HepG2 (cell line): ENCODE measurements around the gene TBC1D21. TPM values are rescaled to one million over a fixed set of nuclear protein-coding genes. Genes with fewer than 3 reads are reported as not detected.

Experiments used
- ATAC-seq: fragments of 200-7000 bp; cut with Tn5 transposase; 3 replicates; pipeline ENCODE4 v1.9.1; 2020; ENCODE audit warnings: mild to moderate bottlenecking, moderate library complexity
- BruUV-seq: library from RNA; stranded (reverse); fragments of 400-500 nt; replicated peaks from 2 replicates; lab custom pipeline; 2021; lab: Mats Ljungman, UMichigan
- CTCF ChIA-PET: fragments of 300-600 bp; formaldehyde crosslinking; extraction: SDS; loops from one replicate; lab custom pipeline; 2021; ENCODE audit warnings: low total read pairs, inconsistent platforms, low intra/inter-chr PET ratio; lab: Yijun Ruan, JAX
- POLR2A ChIA-PET: fragments of 350-600 bp; sonication (Branson Sonifier 250); formaldehyde crosslinking; loops from one replicate; lab custom pipeline; 2020; ENCODE audit warnings: antibody characterized with exemption, inconsistent platforms; lab: Yijun Ruan, JAX
- DNase-seq: peaks from one replicate; pipeline ENCODE4 v3.0.0-alpha.2; 2015; ENCODE audit warnings: low spot score
- FAIRE-seq: peaks from 3 replicates; lab custom pipeline; 2011; peaks lifted over from hg19 to GRCh38; lab: Jason Lieb, UNC
- H2AFZ ChIP-seq: one replicate; pipeline ENCODE4 v1.6.1; 2011; ENCODE audit warnings: low read length, inconsistent platforms
- H3K27ac ChIP-seq: fragments of 300-600 bp; 3 replicates; pipeline ENCODE4 v1.8.0; 2011; ENCODE audit warnings: mixed run types, mild to moderate bottlenecking, mixed read lengths, low read length, inconsistent platforms; ENCODE audit not compliant: insufficient read depth; ENCODE audit errors: extremely low read length
- H3K27me3 ChIP-seq, 2 experiments: fragments of 200-600 bp in 1 of 2; 2 replicates in 1 of 2; 3 replicates in 1 of 2; pipeline versions ENCODE4 v1.6.0 to v1.8.0; 2011; ENCODE audit warnings: low read length in 2 of 2, mild to moderate bottlenecking in 2 of 2, moderate library complexity in 2 of 2, inconsistent platforms in 1 of 2; ENCODE audit not compliant: insufficient read depth in 2 of 2, control insufficient read depth in 1 of 2
- H3K36me3 ChIP-seq, 2 experiments: fragments of 200-600 bp in 1 of 2; replicated peaks in 1 of 2; 2 replicates in 1 of 2; 3 replicates in 1 of 2; pipeline versions ENCODE4 v1.5.1 to v1.8.0; 2011; ENCODE audit warnings: low read length in 2 of 2, inconsistent platforms in 1 of 2; ENCODE audit not compliant: insufficient read depth in 2 of 2, control insufficient read depth in 1 of 2
- H3K4me1 ChIP-seq: 2 replicates; pipeline ENCODE4 v1.5.1; 2012; ENCODE audit warnings: low read length, inconsistent platforms; ENCODE audit not compliant: insufficient read depth
- H3K4me2 ChIP-seq: 2 replicates; pipeline ENCODE4 v1.6.0; 2011; ENCODE audit warnings: low read depth, low read length, inconsistent platforms
- H3K4me3 ChIP-seq, 3 experiments: fragments of 200-600 bp in 1 of 3; sonication (generic), shearing (Covaris generic) in 1 of 3; replicated peaks in 1 of 3; 2 replicates each; pipeline ENCODE4 v1.5.1; 2011 to 2016; ENCODE audit warnings: low read length in 3 of 3, inconsistent platforms in 2 of 3, low read depth in 2 of 3, mild to moderate bottlenecking in 2 of 3, control low read depth in 1 of 3, mixed read lengths in 1 of 3; ENCODE audit not compliant: insufficient read depth in 1 of 3
- H3K79me2 ChIP-seq: one replicate; pipeline ENCODE4 v1.6.1; 2011; ENCODE audit warnings: low read length, inconsistent platforms; ENCODE audit not compliant: insufficient read depth
- H3K9ac ChIP-seq: 2 replicates; pipeline ENCODE4 v1.6.0; 2011; ENCODE audit warnings: mild to moderate bottlenecking, low read depth, low read length, inconsistent platforms; ENCODE audit not compliant: insufficient read depth
- H3K9me3 ChIP-seq: 2 replicates; pipeline ENCODE4 v1.5.1; 2012; ENCODE audit warnings: mild to moderate bottlenecking, low read length
- H4K20me1 ChIP-seq: 2 replicates; pipeline ENCODE4 v1.6.0; 2011; ENCODE audit warnings: inconsistent platforms, mild to moderate bottlenecking, low read length, moderate library complexity; ENCODE audit not compliant: insufficient read depth
- ARNT ChIP-seq: fragments of 450-650 bp; IDR thresholded peaks from 2 replicates; pipeline ENCODE4 v1.6.1; 2017
- DR1 ChIP-seq: sonication (generic); formaldehyde crosslinking; IDR thresholded peaks from 2 replicates; pipeline ENCODE4 v1.8.0; 2021; ENCODE audit warnings: mild to moderate bottlenecking, missing genetic modification reagents, inconsistent platforms
- IRF1 ChIP-seq: sonication (generic); formaldehyde crosslinking; IDR thresholded peaks from 2 replicates; pipeline ENCODE4 v1.4.0; 2020; ENCODE audit warnings: low read depth, mild to moderate bottlenecking, missing genetic modification reagents
- MTA1 ChIP-seq: sonication (generic); formaldehyde crosslinking; IDR thresholded peaks from 2 replicates; pipeline ENCODE4 v1.4.0; 2020; ENCODE audit warnings: missing genetic modification reagents, mild to moderate bottlenecking, borderline replicate concordance
- SIX4 ChIP-seq: sonication (generic); formaldehyde crosslinking; IDR thresholded peaks from 2 replicates; pipeline ENCODE4 v1.4.0; 2020; ENCODE audit warnings: missing genetic modification reagents
- TBX2 ChIP-seq: sonication (generic); formaldehyde crosslinking; IDR thresholded peaks from 2 replicates; pipeline ENCODE4 v1.5.0; 2020; ENCODE audit warnings: missing genetic modification reagents, mild to moderate bottlenecking, borderline replicate concordance
- ZBTB26 ChIP-seq: IDR thresholded peaks from 2 replicates; pipeline ENCODE4 v1.6.1; 2016; ENCODE audit warnings: missing compliant biosample characterization, missing genetic modification reagents, borderline replicate concordance
- ZFY ChIP-seq: sonication (generic); formaldehyde crosslinking; IDR thresholded peaks from 2 replicates; pipeline ENCODE4 v1.4.0; 2020; ENCODE audit warnings: missing genetic modification reagents
- WGBS: methylation state at CpG from one replicate; pipeline ENCODE4 v1.1.6; 2017; ENCODE audit warnings: low lambda C conversion rate; 5-methylcytosine and 5-hydroxymethylcytosine counted together
- in situ Hi-C: cut with HindIII; loops from 2 replicates; pipeline ENCODE4 v1.10.0; 2017; ENCODE audit warnings: low pct_unique_long_range_greater_than_20kb; ENCODE audit not compliant: extremely low pct_ligation_motif_present
- intact Hi-C: fragments of 100-400 bp; cut with micrococcal nuclease; formaldehyde crosslinking; loops from one replicate; pipeline ENCODE4 v1.10.0; 2022; ENCODE audit not compliant: unreplicated experiment
- polyA plus RNA-seq, 8 experiments: library from polyadenylated mRNA; depleted of rRNA in 3 of 8; stranded (reverse) in 7 of 8; unstranded in 1 of 8; fragments of >200 nt; fragmentation: Illumina TruSeq in 4 of 8; extraction: Trizol in 4 of 8; gene quantifications; 2 replicates each; pipeline versions ENCODE4 v1.2.1 to v1.2.3, GENCODE V29; 2011 to 2016; ENCODE audit warnings: low read depth in 4 of 8, missing spikeins in 1 of 8, mixed read lengths in 1 of 8; ENCODE audit not compliant: insufficient read depth in 1 of 8
- total RNA-seq, 5 experiments: library from RNA; depleted of rRNA; stranded (reverse); fragments of >200 nt; fragmentation: Illumina TruSeq; extraction: Trizol; gene quantifications; 2 replicates each; pipeline ENCODE4 v1.2.3, GENCODE V29; 2016; ENCODE audit warnings: low read depth in 1 of 5

Gene TBC1D21
- total and polyA plus RNA-seq, 2 of the 13 experiments (the other 11 are each of a cell fraction or from before 2014, with no cell fraction given), result not detected

GRCh38 chr15:73924171-73924921 lies 51.0 kb downstream of the TBC1D21 start:
- no peak overlapping the region for H3K4me2 ChIP-seq
- 13% methylated on average over 10 of the region's 12 CpGs for WGBS
- DNase-seq (no peak), FAIRE-seq (no peak), ATAC-seq (no peak)
- CTCF ChIA-PET, result no interaction called here
- BruUV-seq, result no TSS peak
- H3K9me3 ChIP-seq, result no peaks in the 10 kb centered on the region
- no peak overlapping the region for H2AFZ ChIP-seq
- intact Hi-C loops, result no loop called here
- H3K9ac ChIP-seq, result no peak overlapping the region
- H3K27ac ChIP-seq, result no peak overlapping the region
- no peak overlapping the region for H3K4me3 ChIP-seq
- peaks cover 3 to 52% of the 10 kb centered on the region in 2 experiments; a peak in 3 of 5 replicates for H3K27me3 ChIP-seq
- no peaks in the 10 kb centered on the region for H3K36me3 ChIP-seq
- H4K20me1 ChIP-seq, result no peaks in the 10 kb centered on the region
- H3K4me1 ChIP-seq, result peaks cover 6% of the 10 kb centered on the region; the same call in 1 of the 2 replicates
- in situ Hi-C loops, result no loop called here
- H3K79me2 ChIP-seq, result no peaks in the 10 kb centered on the region
- TF ChIP-seq DR1 (CRISPR knock-in tag) (no peak), MTA1 (no peak), ZFY (CRISPR knock-in tag) (no peak), TBX2 (CRISPR knock-in tag) (no peak), ARNT (no peak), SIX4 (CRISPR knock-in tag) (no peak), IRF1 (CRISPR knock-in tag) (no peak), ZBTB26 (no peak)
- POLR2A ChIA-PET, result no interaction called here
